Neuronal stem cell (in vitro differentiated cells): ENCODE measurements around the gene TRAPPC1.

Source experiments
- DNase-seq: peaks from one replicate; pipeline ENCODE4 v3.0.0-alpha.2; 2013; ENCODE audit warnings: low spot score
- H2AFZ ChIP-seq: one replicate; pipeline ENCODE4 v1.6.1; 2013; ENCODE audit warnings: mild to moderate bottlenecking, low read length, inconsistent platforms
- H2AK5ac ChIP-seq: 2 replicates; pipeline ENCODE4 v1.6.1; 2013; ENCODE audit warnings: low read depth, mild to moderate bottlenecking, inconsistent platforms, low read length, moderate library complexity, mixed read lengths
- H2BK120ac ChIP-seq: 2 replicates; pipeline ENCODE4 v1.6.1; 2013; ENCODE audit warnings: low read depth, mild to moderate bottlenecking, inconsistent platforms, low read length, moderate library complexity, mixed read lengths
- H2BK12ac ChIP-seq: one replicate; pipeline ENCODE4 v1.6.1; 2013; ENCODE audit warnings: low read length, inconsistent platforms
- H2BK15ac ChIP-seq: 2 replicates; pipeline ENCODE4 v1.6.1; 2013; ENCODE audit warnings: mild to moderate bottlenecking, low read length, inconsistent platforms, mixed read lengths
- H2BK5ac ChIP-seq: one replicate; pipeline ENCODE4 v1.6.1; 2013; ENCODE audit warnings: inconsistent platforms, mild to moderate bottlenecking, low read length, moderate library complexity
- H3K14ac ChIP-seq: one replicate; pipeline ENCODE4 v1.6.1; 2013; ENCODE audit warnings: low read length, inconsistent platforms
- H3K18ac ChIP-seq: 2 replicates; pipeline ENCODE4 v1.6.1; 2013; ENCODE audit warnings: low read length, inconsistent platforms
- H3K23ac ChIP-seq: 2 replicates; pipeline ENCODE4 v1.6.1; 2013; ENCODE audit warnings: low read depth, mild to moderate bottlenecking, mixed read lengths, low read length, inconsistent platforms; ENCODE audit not compliant: poor library complexity
- H3K27ac ChIP-seq: replicated peaks from 3 replicates; pipeline ENCODE4 v1.5.1; 2013; ENCODE audit warnings: low read length, inconsistent platforms
- H3K27me3 ChIP-seq, 3 experiments: 2 replicates each; pipeline ENCODE4 v1.6.1; 2013; ENCODE audit warnings: low read length in 3 of 3, mild to moderate bottlenecking in 2 of 3, inconsistent platforms in 1 of 3, low read depth in 1 of 3, mixed read lengths in 1 of 3, moderate library complexity in 1 of 3; ENCODE audit not compliant: control insufficient read depth in 3 of 3, insufficient read depth in 3 of 3
- H3K36me3 ChIP-seq, 2 donors: replicated peaks in 1 of 2; 2 replicates each; pipeline ENCODE4 v1.6.1; 2013; ENCODE audit warnings: low read length in 2 of 2; ENCODE audit not compliant: control insufficient read depth in 2 of 2, insufficient read depth in 2 of 2
- H3K4ac ChIP-seq: 2 replicates; pipeline ENCODE4 v1.6.1; 2013; ENCODE audit warnings: inconsistent platforms, mild to moderate bottlenecking, low read length, moderate library complexity
- H3K4me1 ChIP-seq, 2 donors: 1 replicate in 1 of 2; 2 replicates in 1 of 2; pipeline ENCODE4 v1.6.1; 2013; ENCODE audit warnings: low read length in 2 of 2, low read depth in 1 of 2; ENCODE audit not compliant: control insufficient read depth in 2 of 2, insufficient read depth in 1 of 2
- H3K4me2 ChIP-seq: one replicate; pipeline ENCODE4 v1.6.1; 2013; ENCODE audit warnings: mild to moderate bottlenecking, low read length, inconsistent platforms; ENCODE audit not compliant: insufficient read depth, poor library complexity, severe bottlenecking
- H3K4me3 ChIP-seq, 2 donors: 2 replicates each; pipeline ENCODE4 v1.5.1; 2013; ENCODE audit warnings: low read length in 2 of 2, mild to moderate bottlenecking in 2 of 2, inconsistent platforms in 1 of 2, moderate library complexity in 1 of 2
- H3K79me1 ChIP-seq: one replicate; pipeline ENCODE4 v1.6.1; 2013; ENCODE audit warnings: low read depth, mild to moderate bottlenecking, inconsistent platforms, low read length, moderate library complexity
- H3K9ac ChIP-seq: one replicate; pipeline ENCODE4 v1.6.1; 2013; ENCODE audit warnings: mild to moderate bottlenecking, low read depth, low read length, inconsistent platforms; ENCODE audit not compliant: poor library complexity
- H3K9me3 ChIP-seq, 2 donors: replicated peaks in 1 of 2; 2 replicates each; pipeline versions ENCODE3 to v1.6.1; 2013; ENCODE audit warnings: low read length in 2 of 2, mild to moderate bottlenecking in 2 of 2, inconsistent platforms in 1 of 2, low read depth in 1 of 2, mixed read lengths in 1 of 2, moderate library complexity in 1 of 2; ENCODE audit not compliant: control insufficient read depth in 2 of 2, insufficient read depth in 1 of 2
- H4K8ac ChIP-seq: one replicate; pipeline ENCODE4 v1.6.1; 2013; ENCODE audit warnings: low read depth, mild to moderate bottlenecking, inconsistent platforms, low read length, moderate library complexity
- H4K91ac ChIP-seq: one replicate; pipeline ENCODE4 v1.6.1; 2013; ENCODE audit warnings: low read length, low read depth, mild to moderate bottlenecking, inconsistent platforms; ENCODE audit not compliant: poor library complexity
- WGBS, 2 donors: extraction: QIAGEN DNeasy Blood & Tissue Kit; methylation state at CpG; one replicate each; pipeline ENCODE4 v1.1.7; 2013; ENCODE audit warnings: missing lambda C conversion rate in 2 of 2, mixed read lengths in 1 of 2; ENCODE audit not compliant: insufficient read length in 2 of 2, insufficient replicate concordance in 1 of 2; ENCODE audit errors: extremely low coverage in 2 of 2; 5-methylcytosine and 5-hydroxymethylcytosine counted together

The TRAPPC1 gene

DNA sequence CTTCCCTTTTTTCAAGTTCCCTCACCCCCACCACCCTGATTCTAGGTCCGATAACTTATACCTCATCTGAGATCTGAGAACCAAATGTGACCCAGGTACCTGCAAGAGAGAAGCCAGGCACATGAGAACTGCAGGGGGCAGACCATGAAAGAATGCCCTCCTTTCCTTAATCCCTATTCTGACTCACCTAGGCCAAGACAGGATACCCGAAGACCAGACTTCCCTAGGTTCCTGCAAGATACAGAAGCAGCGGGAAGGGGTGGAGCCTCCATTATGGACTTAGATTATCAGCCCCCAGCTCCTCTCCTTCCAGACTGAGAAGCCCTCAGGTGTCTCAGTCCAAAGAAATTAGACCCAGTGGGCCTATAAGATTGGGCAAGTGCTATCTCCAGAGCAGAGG, 4.2 kb downstream of the TRAPPC1 start:
- Histone ChIP-seq H4K8ac (no peak overlapping the region), H2BK120ac (no peak overlapping the region), H2BK5ac (no peak overlapping the region), H2AFZ (no peak overlapping the region), H3K4me1 (peaks cover 1 to 14% of the 10 kb centered on the region in 2 donors), H3K18ac (no peak overlapping the region), H3K79me1 (peaks cover 2% of the 10 kb centered on the region), H3K4me3 (no peak overlapping the region), H2AK5ac (no peak overlapping the region), H3K27me3 (peaks cover 0 to 25% (median 0%) of the 10 kb centered on the region in 3 experiments), H3K23ac (no peak overlapping the region), H3K9me3 (no peaks in the 10 kb centered on the region), H3K4ac (no peak overlapping the region), H2BK12ac (no peak overlapping the region), H3K9ac (no peak overlapping the region), H4K91ac (no peak overlapping the region), H3K14ac (no peak overlapping the region), H2BK15ac (no peak overlapping the region), H3K4me2 (no peak overlapping the region), H3K36me3 (peaks cover 0 to 4% of the 10 kb centered on the region in 2 donors), H3K27ac (no peak overlapping the region)
- no peak for DNase-seq
- no CpG with 5 or more reads among the region's 3 CpGs for WGBS, 2 donors

DNA sequence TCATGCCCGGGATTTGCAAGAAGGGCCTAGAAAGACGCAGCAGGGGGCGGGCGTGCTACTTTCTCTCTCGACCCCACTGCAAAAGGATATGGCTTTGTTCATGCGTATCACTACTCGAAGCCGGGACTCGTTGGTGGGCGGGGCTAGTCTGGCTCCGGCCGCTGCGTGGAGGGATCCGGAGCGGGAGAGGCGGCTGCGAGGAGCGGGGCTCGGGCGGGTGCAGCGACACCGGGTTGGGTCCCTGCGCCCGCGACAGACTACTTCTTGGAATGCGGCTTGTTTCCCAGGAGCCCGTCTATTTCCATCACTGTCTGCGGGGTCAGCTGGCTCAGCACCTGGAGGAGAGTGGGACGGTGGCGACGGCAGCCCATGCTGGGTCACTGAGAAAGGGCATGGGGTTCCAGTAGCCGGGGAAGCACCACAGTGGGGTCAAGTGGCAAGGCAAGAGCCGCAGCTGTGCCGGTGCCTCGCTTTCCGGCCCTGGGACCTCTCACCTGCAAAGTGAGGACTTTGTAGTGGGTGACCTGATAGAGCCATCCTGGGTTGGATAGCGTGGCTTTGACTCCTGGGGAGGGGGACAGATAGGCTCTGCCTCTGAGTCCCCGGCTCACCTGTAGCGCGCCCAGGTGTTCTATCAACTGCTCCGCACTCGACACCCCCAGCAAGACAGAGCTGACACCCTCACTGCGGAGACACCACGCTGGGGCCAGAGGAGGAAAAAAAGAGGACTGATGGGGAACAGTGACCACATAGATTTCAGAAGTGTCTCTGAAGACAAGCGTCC, 8.7 kb downstream of the TRAPPC1 start:
- Histone ChIP-seq H2AK5ac (peak overlapping the region; percentile 20), H2BK12ac (peak overlapping the region; percentile 50), H4K8ac (no peak overlapping the region), H3K14ac (peak overlapping the region; percentile 26), H3K27me3 (peaks cover 0 to 21% (median 0%) of the 10 kb centered on the region in 3 experiments), H3K23ac (peak overlapping the region; percentile 10), H3K9ac (peak overlapping the region; percentile 74), H4K91ac (no peak overlapping the region), H3K79me1 (no peaks in the 10 kb centered on the region), H2BK5ac (peak overlapping the region; percentile 8), H2AFZ (peak overlapping the region; percentile 22), H3K9me3 (no peaks in the 10 kb centered on the region), H3K4me3 (peak overlapping the region in 1 of 2 donors; percentile 61), H3K4me1 (peaks cover 0 to 8% of the 10 kb centered on the region in 2 donors), H3K36me3 (no peaks in the 10 kb centered on the region), H3K4ac (no peak overlapping the region), H2BK120ac (no peak overlapping the region), H3K4me2 (peak overlapping the region; percentile 65), H3K18ac (peak overlapping the region; percentile 98), H3K27ac (no peak overlapping the region), H2BK15ac (peak overlapping the region; percentile 33)
- peak; percentile 77 for DNase-seq
- WGBS, 2 donors = no CpG with 5 or more reads among the region's 45 CpGs

DNA sequence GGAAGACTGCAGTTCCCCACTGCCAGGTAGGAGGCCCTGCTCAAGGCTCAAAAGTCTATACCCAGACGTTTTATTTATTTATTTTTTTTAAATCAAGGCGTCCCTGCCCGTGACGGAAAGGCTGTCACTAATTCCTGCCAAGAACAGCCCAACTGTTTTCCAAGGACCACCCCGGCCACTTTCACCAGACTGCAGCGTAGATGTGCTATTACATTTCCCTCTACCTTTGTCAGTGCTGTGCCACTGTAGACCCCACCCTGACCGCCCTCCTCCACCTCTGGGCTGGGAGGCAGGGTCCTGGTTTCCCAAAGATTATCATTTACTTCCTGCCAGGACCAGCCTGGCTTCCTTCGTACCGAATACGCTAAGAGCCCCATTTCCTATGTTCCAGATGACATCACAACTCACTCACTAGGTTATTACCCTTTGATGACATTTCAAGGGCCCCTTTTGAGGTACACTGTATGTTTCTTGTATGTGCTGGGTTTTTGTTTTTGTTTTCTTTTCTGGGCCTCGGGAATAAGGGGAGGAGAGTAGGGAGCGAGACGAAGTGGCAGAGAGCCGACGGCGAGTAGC, 9.4 kb downstream of the TRAPPC1 start:
- H2BK5ac ChIP-seq = peak overlapping the region; percentile 8
- H3K4me2 ChIP-seq = no peak overlapping the region
- no peak overlapping the region for H4K91ac ChIP-seq
- no peak overlapping the region for H3K4me3 ChIP-seq
- H4K8ac ChIP-seq = no peak overlapping the region
- H2BK15ac ChIP-seq = peak overlapping the region; percentile 6
- H3K9ac ChIP-seq = no peak overlapping the region
- H3K79me1 ChIP-seq = no peaks in the 10 kb centered on the region
- H3K23ac ChIP-seq = peak overlapping the region; percentile 10
- no peaks in the 10 kb centered on the region for H3K9me3 ChIP-seq
- H2AFZ ChIP-seq = peak overlapping the region; percentile 22
- H3K27ac ChIP-seq = no peak overlapping the region
- peaks cover 0 to 8% of the 10 kb centered on the region in 2 donors for H3K4me1 ChIP-seq
- peak overlapping the region; percentile 84 for H3K18ac ChIP-seq
- no peak overlapping the region for H2BK12ac ChIP-seq
- no peaks in the 10 kb centered on the region for H3K36me3 ChIP-seq
- H3K27me3 ChIP-seq = peaks cover 0 to 17% (median 0%) of the 10 kb centered on the region in 3 experiments
- no peak for DNase-seq
- H3K4ac ChIP-seq = no peak overlapping the region
- H3K14ac ChIP-seq = peak overlapping the region; percentile 61
- no CpG with 5 or more reads among the region's 16 CpGs for WGBS, 2 donors
- H2AK5ac ChIP-seq = peak overlapping the region; percentile 93
- H2BK120ac ChIP-seq = peak overlapping the region; percentile 57

DNA sequence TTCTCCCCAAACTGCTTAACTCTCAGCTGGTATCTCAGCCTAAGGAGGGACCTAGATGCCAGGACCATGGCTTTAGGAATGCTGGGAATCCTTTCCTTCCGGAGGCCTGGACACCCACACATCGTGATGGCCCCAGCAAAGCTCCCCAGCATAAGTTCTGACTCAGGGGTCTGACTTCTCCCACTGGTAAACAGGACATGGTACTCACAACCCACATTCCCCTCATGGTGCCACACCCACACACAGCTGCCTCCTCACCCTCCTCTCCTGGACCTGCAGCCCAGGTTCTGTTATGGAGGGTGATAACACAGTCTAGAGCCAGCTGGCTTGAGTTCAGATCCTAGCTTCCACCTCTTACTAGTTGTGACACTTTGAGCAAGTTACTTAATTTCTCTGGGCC, 14.9 kb downstream of the TRAPPC1 start:
- H4K91ac ChIP-seq = no peak overlapping the region
- no CpG with 5 or more reads among the region's 2 CpGs for WGBS, 2 donors

More for the DNA sequence above, 14.9 kb downstream of the TRAPPC1 start:
- Histone ChIP-seq H3K4ac (no peak overlapping the region), H3K4me2 (no peak overlapping the region), H3K9ac (no peak overlapping the region), H3K14ac (no peak overlapping the region), H3K27me3 (peaks cover 0 to 11% (median 0%) of the 10 kb centered on the region in 3 experiments), H3K36me3 (peaks cover 0 to 9% of the 10 kb centered on the region in 2 donors), H2BK5ac (no peak overlapping the region), H2BK120ac (no peak overlapping the region), H2AFZ (peak overlapping the region; percentile 99), H3K4me3 (peak overlapping the region in 1 of 2 donors; percentile 87), H3K4me1 (peaks cover 7 to 12% of the 10 kb centered on the region in 2 donors), H4K8ac (no peak overlapping the region), H3K18ac (no peak overlapping the region), H3K27ac (no peak overlapping the region), H3K9me3 (peaks cover 0 to 7% of the 10 kb centered on the region in 2 donors), H2BK12ac (no peak overlapping the region), H2AK5ac (no peak overlapping the region), H3K23ac (no peak overlapping the region), H2BK15ac (no peak overlapping the region), H3K79me1 (no peaks in the 10 kb centered on the region)
- no peak for DNase-seq
